GM18511 (cell line): ENCODE data around the gene SDSL.

Experiments used
- ATAC-seq: cut with Tn5 transposase; IDR thresholded peaks from one replicate; pipeline ENCODE4 v1.9.1; 2021; ENCODE audit warnings: mild to moderate bottlenecking, moderate library complexity; ENCODE audit not compliant: unreplicated experiment

SDSL gene

DNA sequence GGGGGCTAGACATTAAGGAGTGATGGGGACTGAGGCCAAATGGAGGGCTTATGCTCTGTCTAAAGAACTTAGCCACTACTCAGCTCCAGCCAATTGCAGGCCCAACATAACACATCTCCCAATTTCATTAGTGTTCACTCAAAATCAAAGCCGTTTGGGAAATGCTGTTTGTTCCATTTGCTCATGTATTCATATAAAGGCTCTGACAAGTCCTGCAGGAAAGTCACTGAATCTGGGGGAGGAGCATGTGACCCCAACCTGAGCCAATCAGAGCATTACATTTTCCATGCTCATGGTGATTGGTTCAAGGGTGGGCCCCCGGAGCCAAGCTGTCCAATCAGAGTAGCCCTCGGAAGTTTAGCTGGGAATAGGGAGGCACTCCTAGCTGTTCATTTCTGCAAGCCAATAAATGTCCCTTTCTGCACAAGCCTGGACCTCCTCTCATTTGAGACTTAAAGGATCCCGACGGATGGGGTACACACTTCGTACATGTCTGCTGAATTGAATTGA lies 20.9 kb downstream of the SDSL start:
- no peak for ATAC-seq

DNA sequence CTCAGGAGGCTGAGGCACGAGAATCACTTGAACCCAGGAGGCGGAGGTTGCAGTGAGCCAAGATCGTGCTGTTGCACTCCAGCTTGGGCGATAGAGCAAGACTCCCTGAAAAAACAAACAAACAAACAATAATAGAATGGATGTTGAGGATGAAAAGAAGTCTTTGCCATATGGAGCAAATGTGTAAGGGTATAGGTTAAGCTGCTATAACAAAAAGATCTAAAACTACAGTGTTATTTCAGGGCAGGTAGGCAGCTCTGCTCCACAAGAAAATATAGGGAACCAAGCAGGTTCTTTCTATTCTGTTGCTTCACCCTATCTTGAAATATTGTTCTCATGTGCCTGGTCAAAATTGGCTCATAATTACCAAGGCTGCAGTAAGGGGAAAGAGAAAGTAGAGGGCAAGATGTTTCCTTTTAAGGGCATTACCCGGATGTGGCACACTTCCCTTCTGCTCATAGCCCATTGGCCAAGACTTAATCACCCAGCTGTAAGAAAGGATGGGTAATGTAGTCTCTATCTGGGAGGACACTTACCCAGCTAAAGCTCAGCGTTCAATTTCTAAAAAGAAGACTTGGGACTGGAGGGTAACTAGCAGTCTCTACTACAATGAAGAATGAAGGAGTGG lies 23.5 kb downstream of the SDSL start:
- no peak for ATAC-seq

DNA sequence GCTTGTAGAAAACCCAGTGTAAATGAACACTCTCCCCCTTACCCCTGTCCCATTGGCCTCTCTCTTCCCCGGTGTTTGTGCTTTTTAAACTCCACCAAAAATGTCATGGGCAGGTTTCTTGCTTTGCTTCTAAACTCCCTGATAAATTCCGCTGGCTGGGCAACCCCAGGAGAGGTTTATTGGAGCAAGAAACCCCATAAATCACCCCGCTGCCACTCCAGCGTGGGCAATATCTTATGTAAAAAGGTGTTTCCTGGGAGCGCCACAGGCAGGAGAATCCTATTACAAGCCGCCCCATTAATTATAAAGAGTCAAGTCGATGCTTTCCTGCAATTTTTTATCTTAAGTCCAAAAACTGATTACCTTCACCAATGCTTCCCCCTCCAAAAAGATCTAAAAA lies 26.7 kb downstream of the SDSL start:
- ATAC-seq: no peak

DNA sequence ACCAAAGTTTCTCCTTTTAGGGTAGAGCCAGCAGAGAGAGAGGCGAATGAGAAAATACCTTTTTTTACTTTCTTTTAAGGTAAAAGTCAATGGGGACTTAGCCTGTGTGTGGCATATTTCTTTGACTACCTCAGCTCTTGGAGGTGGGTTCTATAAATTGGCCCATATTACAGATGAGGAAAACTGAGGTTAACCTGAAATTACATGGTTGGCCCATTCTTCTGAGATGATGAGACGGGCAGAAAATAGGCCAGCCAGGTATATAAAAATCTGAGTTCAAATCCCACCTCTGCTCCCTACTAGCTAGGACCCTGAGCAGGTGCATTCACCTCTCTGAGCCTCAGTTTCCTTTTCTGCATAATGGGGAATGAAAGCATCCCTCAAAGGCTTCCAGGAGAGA lies 27.1 kb downstream of the SDSL start:
- ATAC-seq: no peak

DNA sequence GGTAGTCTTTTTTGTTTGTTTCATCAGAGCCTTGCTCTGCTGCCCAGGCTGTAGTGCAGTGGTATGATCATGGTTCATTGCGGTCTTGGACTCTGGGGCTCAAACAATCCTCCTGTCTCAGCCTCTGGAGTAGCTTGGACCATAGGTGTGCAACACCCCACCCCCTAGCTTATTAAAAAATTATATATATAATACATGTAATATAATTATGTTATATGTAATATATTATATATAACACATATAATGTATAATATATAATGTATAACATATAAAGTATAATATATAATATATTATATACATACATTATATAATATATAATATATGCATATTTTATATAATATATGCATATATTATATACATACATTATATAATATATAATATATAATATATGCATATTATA lies 27.7 kb downstream of the SDSL start:
- ATAC-seq: no peak

DNA sequence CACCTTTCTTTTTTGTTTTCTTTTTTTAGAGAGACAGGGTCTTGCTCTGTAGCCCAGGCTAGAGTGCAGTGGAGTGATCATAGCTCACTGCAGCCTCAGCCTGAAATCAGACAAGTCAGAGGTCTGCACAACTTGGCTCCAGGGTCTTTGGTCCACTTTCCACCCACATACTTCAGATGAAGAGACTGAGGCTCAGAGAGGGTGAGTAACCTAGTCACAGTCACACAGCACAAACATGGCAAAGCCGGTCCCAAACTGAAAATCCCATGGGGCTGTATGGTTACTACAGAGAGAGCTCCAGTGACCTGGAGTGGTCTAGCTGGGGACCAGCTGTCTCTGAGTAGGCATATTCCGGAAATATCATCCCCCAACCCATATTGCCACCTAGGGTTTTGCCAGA lies 30.3 kb downstream of the SDSL start:
- ATAC-seq: no peak

DNA sequence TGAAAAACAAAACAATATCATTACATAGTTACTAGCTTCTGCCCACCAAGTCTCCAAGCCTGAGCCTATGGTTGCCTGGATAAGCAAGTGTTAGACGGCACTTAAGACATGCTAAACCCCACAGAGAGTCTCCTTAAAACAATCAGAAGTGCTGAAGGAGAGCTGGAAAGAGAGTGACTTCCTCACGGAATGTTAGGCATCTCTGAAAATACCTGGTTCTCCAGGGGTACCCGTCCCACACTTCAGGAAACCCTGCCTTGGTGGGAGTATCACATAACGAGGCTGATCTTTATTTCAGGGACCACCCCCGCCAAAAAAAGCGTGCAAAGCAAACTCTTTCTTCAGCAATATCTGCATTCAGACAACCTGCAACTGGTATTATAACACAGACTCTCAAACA lies 31.1 kb downstream of the SDSL start:
- ATAC-seq: no peak

DNA sequence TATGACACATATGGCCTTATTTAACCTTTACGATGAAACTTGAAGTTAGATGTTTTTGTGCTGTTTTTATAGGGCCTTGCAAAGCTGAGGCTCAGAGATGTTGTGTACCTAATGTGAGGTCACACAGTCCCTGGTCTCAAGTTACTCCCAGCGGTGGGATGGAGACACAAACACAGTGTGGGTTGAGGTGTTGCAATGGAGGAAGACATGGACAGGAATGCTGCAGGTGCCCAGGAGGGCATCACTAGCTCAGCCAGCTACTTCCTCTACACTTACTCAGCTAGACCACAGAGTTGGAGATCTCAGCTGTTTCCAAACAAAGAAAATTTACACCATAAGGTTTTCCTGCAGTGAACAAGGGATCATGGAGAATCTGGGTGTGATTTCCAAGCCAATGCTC lies 34.0 kb downstream of the SDSL start:
- no peak for ATAC-seq

DNA sequence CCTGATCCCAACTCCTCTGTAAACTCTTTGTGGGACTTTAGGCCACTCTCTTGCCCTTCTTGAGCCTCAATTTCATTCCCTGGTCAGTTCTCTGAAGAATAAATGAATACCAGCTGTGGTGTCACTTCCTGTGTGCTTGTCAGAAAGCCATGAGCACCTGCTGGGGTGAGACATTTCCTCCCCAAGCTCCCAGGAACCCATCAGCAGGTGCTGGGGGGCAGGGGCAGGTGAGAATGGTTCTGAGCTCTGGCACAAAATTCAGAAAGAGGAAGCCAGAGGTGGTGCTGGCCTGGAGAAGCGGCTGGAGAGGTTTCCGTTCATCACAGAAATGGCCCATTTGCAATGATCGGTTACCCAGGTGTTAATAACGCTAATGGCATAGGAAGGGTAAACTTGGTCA lies 34.6 kb downstream of the SDSL start:
- ATAC-seq: no peak

DNA sequence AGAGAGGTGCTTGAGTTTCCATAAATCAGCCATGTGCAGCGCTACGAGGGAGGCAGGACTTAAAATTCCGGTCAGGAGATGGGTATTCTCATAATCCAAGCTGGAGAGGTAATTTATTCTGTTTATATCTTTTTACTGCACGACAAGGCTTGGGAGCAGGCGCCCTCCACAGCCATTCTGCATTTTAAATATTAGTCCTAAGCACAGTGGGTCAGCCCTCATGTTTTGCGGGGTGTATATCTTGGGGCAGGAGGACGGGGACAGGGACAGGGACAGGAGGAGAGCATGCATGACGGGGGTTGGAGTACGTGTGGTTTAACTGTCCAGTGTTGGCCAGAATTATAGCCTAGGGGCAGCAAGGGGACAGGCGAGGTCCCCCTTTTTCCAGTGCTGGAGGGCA lies 35.0 kb downstream of the SDSL start:
- ATAC-seq: no peak

DNA sequence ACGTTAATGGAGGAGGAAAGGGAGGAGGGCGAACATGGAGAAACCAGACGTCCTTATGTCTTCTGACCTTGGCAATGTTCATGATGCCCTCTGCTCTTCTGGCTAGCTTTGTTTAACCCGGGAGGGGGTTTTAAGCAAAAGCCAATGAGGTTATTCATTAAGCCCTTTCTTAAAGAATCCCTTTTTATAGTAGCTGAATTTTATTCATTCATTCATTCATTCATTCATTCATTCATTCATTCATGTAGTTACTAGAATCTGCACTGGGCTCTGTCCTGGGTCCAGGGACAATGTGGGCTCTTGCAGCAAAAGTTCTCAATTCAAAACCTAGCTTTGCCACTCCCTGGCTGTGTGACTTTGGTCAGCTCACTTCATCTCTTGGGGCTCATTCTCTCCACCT lies 35.5 kb downstream of the SDSL start:
- no peak for ATAC-seq

DNA sequence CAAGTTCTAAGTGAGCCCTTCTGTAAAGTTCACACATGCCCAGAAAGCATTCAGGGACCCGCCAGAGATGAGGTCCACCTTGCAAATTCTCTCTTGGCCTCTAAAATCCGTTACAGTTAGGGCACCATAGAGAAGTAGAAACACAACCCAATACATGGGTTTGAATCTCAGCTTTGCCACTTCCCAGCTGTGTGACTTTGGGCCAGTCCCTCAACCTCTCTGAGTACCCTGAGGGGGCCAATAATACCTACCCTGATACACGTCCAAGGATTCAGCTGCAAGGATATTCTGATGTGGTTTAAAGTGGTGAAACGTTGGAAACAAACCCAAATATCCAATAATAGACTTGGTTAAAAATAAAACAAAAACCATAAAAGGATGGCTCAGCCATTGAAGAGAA lies 37.8 kb downstream of the SDSL start:
- ATAC-seq: no peak

DNA sequence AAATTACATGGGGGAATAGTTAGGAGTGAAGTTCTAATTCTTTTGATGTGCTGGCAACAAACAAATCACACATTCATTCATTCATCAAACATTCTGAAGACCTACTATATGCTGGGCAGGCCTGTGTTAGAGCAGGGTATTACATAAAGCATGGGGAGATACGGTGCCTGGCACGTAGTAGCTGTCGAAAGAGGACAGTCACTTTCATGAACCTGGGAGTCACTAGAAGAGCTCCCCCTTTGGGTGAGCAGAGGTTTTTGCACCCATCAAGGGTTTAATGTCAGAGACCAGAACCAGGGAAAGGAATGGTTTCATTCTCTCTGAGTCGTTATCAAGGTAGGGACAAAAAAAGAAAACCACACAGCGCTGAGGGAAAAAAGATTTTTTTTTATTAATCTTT lies 39.5 kb downstream of the SDSL start:
- ATAC-seq: no peak

DNA sequence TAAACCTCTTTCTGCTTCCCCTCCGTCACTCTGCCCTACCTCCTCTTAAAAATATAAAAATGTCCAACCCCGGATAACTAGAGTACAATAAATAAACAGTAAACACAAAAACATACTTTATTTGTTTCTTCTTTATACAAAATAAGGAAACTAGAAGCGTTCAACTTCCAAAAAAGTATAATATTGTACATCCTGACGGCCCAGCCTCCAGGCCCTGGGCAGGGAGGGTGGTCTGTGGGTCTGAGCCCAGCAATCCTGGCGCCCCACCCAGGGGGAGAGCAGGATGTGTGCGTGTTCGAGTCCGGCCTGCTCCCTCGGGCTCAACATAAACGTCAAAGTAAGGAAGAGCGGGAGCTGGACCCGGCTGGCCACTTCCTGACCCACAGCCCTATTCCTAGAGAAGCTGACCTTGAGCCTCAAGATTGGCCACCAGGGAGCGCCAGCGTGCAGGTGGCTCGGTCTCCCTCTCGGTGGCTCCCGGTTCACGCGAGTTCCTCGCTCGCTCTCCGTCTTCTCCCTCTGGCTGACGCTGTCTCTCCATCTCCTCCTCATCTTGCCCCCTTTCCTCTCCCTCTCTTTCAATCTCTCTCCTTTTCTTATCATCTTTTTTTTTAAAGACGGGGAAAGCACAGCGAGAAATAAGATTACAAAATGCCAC lies 40.1 kb downstream of the SDSL start:
- ATAC-seq: no peak

DNA sequence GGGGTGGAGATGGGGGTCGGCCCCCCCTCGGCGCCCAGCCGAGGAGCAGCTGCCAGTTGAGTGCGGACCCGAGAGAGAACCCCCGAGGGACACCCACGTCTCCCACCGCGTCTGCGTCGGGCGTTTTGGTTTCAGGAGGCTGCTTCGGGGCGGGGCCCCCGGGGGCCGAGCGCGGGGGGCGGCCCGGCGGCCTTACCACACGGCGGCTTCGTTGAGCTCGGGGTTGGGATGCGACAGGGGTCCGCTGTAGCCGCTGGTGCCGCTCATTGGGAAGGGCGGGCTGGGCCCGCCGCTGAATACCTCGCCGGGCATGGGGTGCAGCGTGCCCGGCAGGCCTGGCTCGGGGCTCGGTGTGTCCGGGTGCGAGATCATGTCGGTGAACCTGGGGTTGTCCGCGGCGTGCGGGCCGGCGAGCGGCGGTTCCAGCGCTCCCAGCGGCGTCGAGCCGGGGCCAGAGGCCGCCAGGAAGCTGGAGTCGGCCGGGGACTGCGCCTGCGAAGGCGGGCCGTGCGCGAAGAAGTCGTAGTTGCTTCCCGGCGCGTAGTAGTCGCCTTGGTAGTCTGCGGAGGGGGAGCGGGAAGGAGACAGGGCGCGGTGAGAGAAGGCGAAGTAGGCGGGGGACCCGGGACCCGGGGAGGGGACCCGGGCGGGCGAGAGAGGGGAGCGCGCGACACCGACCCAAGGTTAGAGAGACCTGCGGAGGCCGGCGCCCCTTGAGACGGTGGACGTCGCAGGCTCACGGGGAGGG lies 41.0 kb downstream of the SDSL start:
- ATAC-seq: no peak

DNA sequence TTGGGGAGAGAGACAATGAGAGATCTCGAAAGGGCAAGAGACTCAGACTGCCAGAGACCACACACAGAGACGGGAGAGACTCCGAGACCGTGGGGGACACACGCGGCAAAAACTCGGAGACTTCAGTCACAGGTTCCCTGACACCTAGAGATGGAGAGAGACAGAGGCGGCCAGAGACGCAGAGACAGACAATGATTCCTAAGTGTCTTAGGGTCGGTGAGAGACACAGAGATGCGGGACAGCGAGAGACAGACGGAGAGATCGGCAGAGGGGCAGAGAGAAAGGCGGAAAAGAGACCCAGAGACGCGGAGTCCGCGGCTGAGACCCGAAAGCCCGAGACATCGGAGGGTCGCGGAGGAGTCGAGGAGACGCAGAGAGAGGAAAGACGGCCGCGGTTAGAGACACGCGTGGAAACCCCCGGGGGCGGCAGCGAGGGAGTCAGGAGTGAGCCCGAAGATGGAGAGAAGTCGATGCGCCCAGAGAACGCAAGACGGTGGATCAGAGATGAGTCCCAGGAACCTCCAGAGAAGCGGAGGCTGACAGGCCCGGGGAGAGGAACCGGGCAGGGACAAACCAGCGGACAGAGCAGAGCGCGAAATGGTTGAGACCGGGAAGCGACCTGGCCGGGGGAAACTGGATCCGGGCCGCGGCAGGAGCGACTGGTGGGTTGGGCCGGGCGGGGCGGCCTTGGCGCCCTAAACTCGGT lies 41.7 kb downstream of the SDSL start:
- ATAC-seq: no peak

DNA sequence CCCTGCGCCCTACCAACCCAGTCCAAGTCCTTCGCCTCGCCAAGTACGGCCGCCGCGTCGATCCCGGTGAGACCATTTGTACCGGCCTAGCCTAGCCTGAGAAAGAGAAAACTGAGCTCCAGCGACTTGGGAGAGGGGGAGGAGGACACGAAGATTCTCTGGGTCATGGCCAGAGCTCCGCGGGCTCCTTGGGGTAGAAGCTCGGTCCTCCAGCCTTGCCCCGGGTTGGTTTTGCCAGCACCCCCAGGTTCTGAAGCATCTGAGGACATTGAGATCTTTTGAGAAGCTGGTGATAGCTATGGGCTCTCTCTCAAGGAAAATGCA lies 42.2 kb downstream of the SDSL start:
- ATAC-seq: no peak

DNA sequence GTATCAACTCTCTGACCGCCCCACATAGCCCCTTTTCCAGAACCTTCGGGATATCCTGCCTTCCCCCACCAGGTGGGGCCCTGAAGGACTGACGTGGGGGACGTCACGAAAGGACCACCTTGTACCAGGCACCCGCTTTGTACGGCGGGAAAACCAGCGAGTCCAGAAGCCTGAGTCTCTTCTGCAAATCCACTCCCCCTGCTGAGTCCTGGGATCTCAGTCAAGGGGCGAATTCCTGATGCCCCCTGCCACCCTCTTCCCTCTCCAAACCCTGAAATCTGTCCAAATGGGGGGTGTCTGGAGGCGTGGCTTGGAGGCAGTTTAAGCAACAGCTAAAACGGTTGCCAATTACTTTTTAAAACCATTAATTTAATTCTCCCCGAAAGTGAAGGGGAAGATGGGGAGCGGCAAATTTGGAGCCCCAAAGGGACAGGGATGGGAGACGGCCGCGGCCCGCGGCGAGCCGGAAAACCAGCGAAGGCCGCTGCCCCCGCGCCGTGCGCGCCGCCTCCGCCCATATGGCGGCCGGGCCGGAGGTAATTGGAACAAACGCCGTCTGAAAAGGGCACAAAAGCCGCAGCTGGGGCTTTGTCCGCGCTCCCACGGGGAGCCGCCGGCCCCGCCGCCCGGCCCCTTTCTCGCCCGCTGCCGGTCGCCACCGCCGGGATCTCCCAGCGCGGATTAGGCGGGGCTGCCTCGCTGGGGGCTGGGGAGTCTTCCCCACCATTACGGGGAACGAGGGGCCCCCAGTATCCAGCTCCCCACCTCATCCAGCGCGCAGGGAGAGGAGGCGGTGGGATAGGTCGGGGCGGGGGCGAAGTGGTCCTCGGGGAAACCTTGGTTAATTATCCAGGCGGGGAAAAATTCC lies 42.9 kb downstream of the SDSL start:
- ATAC-seq: no peak

DNA sequence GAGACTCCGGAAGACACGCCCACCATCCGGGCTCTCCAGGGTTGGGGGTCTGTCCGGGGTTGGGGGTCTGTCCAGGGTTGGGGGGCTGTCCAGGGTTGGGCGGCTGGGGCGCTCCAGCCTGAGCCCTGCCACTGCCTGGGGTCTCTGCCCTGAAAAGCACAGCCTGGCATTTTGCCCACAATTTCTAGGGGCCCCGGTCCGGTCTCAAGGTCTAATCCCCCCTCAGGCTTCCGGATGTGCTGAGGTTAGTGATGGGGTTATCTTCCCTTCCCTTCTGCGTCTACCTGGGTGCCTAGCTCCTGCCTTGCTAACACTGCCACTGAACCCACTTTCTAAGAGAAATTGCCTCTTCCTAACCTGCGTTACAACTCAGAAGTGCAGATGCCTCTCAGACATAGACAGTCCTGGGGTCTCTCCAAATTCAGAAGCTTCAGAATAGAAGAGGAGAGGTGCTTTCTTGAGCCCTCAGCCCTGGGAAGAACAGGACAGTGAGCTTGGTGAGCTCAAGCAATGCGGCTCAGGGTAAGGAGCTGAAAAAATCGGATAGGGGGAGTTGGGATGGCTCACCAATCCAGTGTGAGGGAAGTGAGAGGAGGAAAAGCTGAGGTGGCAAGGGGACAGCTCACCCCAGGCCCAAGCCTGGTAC lies 43.8 kb downstream of the SDSL start:
- no peak for ATAC-seq

DNA sequence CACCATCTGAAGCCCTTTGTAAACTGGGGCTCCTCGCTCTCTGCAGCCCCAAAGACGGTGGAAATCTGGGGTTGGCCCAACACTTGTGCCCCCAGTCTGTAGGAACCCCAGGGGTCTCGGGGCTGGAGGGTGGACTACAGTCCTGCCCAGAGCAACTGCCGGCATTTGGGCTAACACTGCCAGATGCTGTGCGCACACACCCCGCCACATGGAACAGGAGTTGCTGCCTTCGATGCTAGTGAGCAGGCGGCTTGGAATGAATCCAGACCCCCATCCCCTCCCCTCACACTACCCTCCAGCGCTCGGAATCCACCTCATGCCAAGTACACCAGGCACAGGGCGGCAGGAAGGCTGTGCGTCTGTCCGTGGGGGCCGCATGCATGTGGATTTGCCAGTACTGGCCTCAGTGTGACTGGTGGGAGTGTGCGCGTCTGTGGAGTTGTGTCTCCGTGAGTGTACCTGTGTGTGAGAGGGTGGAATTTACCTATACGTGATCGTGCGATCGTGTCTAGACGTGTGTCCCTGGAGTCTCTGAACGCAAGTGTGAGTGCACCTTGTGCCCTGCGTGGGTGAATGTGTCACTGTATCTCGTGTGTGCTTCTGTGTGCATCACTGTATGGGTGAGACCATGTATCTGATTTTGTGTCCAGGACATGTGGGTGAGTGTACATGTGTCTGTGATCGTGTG lies 44.4 kb downstream of the SDSL start:
- no peak for ATAC-seq
